ENCODE results near the gene FAXDC2. TPM values are rescaled to one million over a fixed set of nuclear protein-coding genes. Genes with fewer than 3 reads are reported as not detected.

Gene FAXDC2
- total RNA-seq, 1 donor from 2014 or later, result 3.6 TPM

DNA sequence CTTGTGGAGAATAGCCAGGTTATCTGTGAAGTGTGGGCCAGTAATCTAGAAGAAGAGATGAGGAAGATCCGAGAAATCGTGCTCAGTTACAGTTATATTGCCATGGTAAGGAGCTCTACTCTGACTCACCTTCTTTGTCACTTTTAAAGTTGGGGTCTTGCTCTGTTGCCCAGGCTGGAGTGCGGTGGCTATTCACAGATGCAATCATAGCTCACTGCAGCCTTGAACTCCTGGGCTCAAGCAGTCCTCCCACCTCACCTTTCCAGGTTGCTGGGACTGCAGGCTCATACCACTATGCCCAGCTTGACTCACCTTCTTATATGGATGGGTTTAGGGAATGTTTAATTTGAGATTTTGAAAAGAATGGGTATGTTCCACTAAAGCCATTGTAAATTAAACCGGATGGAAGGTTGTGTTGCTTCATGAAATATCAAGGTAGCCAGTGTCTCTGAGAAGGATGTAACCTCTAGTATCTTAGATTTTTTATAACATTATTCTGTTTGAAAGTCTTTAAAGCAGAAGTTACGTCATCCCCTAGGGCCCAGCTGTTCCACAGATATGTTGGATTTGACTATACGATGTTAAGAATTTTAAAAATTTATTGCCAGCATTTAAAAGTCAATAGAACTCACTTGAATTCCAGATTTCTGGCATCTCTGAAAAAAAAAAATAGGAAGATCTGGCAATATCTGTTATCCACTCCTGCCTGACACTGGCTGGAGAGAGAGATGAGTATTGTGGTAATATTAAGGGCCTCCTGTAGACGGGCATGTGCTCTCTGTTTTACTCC is 13.1 kb upstream of the FAXDC2 start:
- peaks cover 79% of the 10 kb centered on the region for H4K20me1 ChIP-seq (ENCODE audit: insufficient read depth, low read length)
- no peak overlapping the region for H3K4me3 Mint-ChIP-seq (ENCODE audit: unreplicated experiment)
- FAIRE-seq (no peak), DNase-seq (ENCODE audit: low read depth) (no peak)
- H3K4me3 ChIP-seq (ENCODE audit: insufficient read depth, low read depth, low read length), result no peak overlapping the region
- no peak overlapping the region for H3K4me2 ChIP-seq (ENCODE audit: low read length)
- no peaks in the 10 kb centered on the region for H3K27me3 ChIP-seq (ENCODE audit: insufficient read depth, low read length)
- H3K4me1 Mint-ChIP-seq (ENCODE audit: low read depth, unreplicated experiment), result peaks cover 20% of the 10 kb centered on the region
- H3K27ac ChIP-seq (ENCODE audit: low read depth, low read length), result no peak overlapping the region
- peaks cover 77% of the 10 kb centered on the region for H3K79me2 ChIP-seq (ENCODE audit: insufficient read depth, low read length)
- peaks cover 12% of the 10 kb centered on the region for H3K36me3 ChIP-seq (ENCODE audit: insufficient read depth, low read length)
- no peaks in the 10 kb centered on the region for H3K9me3 ChIP-seq (ENCODE audit: insufficient read depth, low read depth, low read length)
- TF ChIP-seq EZH2 (IDR thresholded peaks at IDR 0.05; ENCODE audit: insufficient read depth, low read length), result no peak
- TF ChIP-seq, protein P1, sequence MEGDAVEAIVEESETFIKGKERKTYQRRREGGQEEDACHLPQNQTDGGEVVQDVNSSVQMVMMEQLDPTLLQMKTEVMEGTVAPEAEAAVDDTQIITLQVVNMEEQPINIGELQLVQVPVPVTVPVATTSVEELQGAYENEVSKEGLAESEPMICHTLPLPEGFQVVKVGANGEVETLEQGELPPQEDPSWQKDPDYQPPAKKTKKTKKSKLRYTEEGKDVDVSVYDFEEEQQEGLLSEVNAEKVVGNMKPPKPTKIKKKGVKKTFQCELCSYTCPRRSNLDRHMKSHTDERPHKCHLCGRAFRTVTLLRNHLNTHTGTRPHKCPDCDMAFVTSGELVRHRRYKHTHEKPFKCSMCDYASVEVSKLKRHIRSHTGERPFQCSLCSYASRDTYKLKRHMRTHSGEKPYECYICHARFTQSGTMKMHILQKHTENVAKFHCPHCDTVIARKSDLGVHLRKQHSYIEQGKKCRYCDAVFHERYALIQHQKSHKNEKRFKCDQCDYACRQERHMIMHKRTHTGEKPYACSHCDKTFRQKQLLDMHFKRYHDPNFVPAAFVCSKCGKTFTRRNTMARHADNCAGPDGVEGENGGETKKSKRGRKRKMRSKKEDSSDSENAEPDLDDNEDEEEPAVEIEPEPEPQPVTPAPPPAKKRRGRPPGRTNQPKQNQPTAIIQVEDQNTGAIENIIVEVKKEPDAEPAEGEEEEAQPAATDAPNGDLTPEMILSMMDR (IDR thresholded peaks at IDR 0.05; ENCODE audit: insufficient read depth, low read depth, low read length), result no peak
- peaks cover 11% of the 10 kb centered on the region for H3K36me3 Mint-ChIP-seq (ENCODE audit: low read depth, unreplicated experiment)
- no peaks in the 10 kb centered on the region for H3K9me3 Mint-ChIP-seq (ENCODE audit: unreplicated experiment)
- H3K9ac ChIP-seq (ENCODE audit: low read length), result no peak overlapping the region
- H3K4me1 ChIP-seq (ENCODE audit: insufficient read depth, low read length), result peaks cover 14% of the 10 kb centered on the region
- no peak overlapping the region for H2AFZ ChIP-seq (ENCODE audit: low read depth, low read length)
- no peaks in the 10 kb centered on the region for H3K27me3 Mint-ChIP-seq (ENCODE audit: low read depth, unreplicated experiment)
- no peak overlapping the region for H3K27ac Mint-ChIP-seq (ENCODE audit: unreplicated experiment)

DNA sequence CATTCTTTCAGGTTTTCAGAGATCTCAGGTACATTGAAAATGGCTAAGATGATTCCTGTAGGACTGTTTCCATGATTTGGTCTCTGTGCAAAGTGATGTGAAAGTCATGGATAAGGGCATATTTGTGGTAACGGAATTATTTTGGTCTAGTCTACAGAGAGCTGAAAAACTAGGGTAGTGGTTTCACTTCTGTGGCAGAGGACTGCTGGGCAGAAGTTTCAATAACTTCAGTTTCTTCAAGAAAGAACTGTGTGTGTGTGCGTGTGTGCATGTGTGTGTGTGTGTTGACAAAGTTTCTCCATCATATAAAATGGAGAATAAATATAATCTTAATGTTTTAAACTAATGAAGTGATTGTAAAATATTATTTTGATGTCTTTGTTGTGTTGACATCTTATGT is 12.4 kb upstream of the FAXDC2 start:
- Histone ChIP-seq H3K9ac (ENCODE audit: low read length) (no peak overlapping the region), H3K36me3 (ENCODE audit: insufficient read depth, low read length) (peaks cover 12% of the 10 kb centered on the region), H3K4me1 (ENCODE audit: insufficient read depth, low read length) (peaks cover 14% of the 10 kb centered on the region), H3K4me2 (ENCODE audit: low read length) (no peak overlapping the region), H2AFZ (ENCODE audit: low read depth, low read length) (no peak overlapping the region), H3K27ac (ENCODE audit: low read depth, low read length) (no peak overlapping the region), H3K79me2 (ENCODE audit: insufficient read depth, low read length) (peaks cover 78% of the 10 kb centered on the region), H3K4me3 (ENCODE audit: insufficient read depth, low read depth, low read length) (no peak overlapping the region), H4K20me1 (ENCODE audit: insufficient read depth, low read length) (peaks cover 76% of the 10 kb centered on the region), H3K27me3 (ENCODE audit: insufficient read depth, low read length) (no peaks in the 10 kb centered on the region), H3K9me3 (ENCODE audit: insufficient read depth, low read depth, low read length) (no peaks in the 10 kb centered on the region)
- H3K4me3 Mint-ChIP-seq (ENCODE audit: unreplicated experiment), result peak overlapping the region; percentile 6
- H3K36me3 Mint-ChIP-seq (ENCODE audit: low read depth, unreplicated experiment), result peaks cover 11% of the 10 kb centered on the region
- no peaks in the 10 kb centered on the region for H3K9me3 Mint-ChIP-seq (ENCODE audit: unreplicated experiment)
- no peak overlapping the region for H3K27ac Mint-ChIP-seq (ENCODE audit: unreplicated experiment)
- FAIRE-seq (no peak), DNase-seq (ENCODE audit: low read depth) (peak; percentile 57)
- peaks cover 20% of the 10 kb centered on the region for H3K4me1 Mint-ChIP-seq (ENCODE audit: low read depth, unreplicated experiment)
- TF ChIP-seq EZH2 (IDR thresholded peaks at IDR 0.05; ENCODE audit: insufficient read depth, low read length), result no peak
- TF ChIP-seq, protein P1 (IDR thresholded peaks at IDR 0.05; ENCODE audit: insufficient read depth, low read depth, low read length), result no peak
- no peaks in the 10 kb centered on the region for H3K27me3 Mint-ChIP-seq (ENCODE audit: low read depth, unreplicated experiment)

DNA sequence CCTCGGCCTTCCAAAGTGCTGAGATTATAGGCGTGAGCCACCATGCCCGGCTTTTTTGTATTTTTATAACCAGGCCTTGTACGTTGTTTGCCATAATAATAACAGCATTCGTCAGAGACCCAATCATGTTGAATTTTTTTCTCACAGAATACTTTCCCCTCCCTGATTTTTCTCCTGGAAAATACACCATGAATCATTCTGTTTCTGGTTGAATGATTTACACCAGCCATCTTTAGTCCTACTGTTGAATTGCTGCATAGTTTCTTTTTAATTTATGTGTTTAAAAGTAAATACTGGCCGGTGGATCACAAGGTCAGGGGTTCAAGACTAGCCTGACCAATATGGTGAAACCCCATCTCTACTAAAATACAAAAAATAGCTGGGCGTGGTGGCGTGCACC is 11.5 kb upstream of the FAXDC2 start:
- Histone ChIP-seq H3K27ac (ENCODE audit: low read depth, low read length) (no peak overlapping the region), H2AFZ (ENCODE audit: low read depth, low read length) (no peak overlapping the region), H3K4me3 (ENCODE audit: insufficient read depth, low read depth, low read length) (no peak overlapping the region), H3K27me3 (ENCODE audit: insufficient read depth, low read length) (no peaks in the 10 kb centered on the region), H3K9ac (ENCODE audit: low read length) (no peak overlapping the region), H4K20me1 (ENCODE audit: insufficient read depth, low read length) (peaks cover 74% of the 10 kb centered on the region), H3K4me2 (ENCODE audit: low read length) (no peak overlapping the region), H3K9me3 (ENCODE audit: insufficient read depth, low read depth, low read length) (no peaks in the 10 kb centered on the region), H3K4me1 (ENCODE audit: insufficient read depth, low read length) (peaks cover 17% of the 10 kb centered on the region), H3K36me3 (ENCODE audit: insufficient read depth, low read length) (peaks cover 12% of the 10 kb centered on the region), H3K79me2 (ENCODE audit: insufficient read depth, low read length) (peaks cover 78% of the 10 kb centered on the region)
- no peak for FAIRE-seq
- TF ChIP-seq EZH2 (IDR thresholded peaks at IDR 0.05; ENCODE audit: insufficient read depth, low read length), result no peak
- TF ChIP-seq, protein P1 (IDR thresholded peaks at IDR 0.05; ENCODE audit: insufficient read depth, low read depth, low read length), result no peak
- no peaks in the 10 kb centered on the region for H3K27me3 Mint-ChIP-seq (ENCODE audit: low read depth, unreplicated experiment)
- H3K36me3 Mint-ChIP-seq (ENCODE audit: low read depth, unreplicated experiment), result peaks cover 9% of the 10 kb centered on the region
- H3K9me3 Mint-ChIP-seq (ENCODE audit: unreplicated experiment), result no peaks in the 10 kb centered on the region
- no peak overlapping the region for H3K27ac Mint-ChIP-seq (ENCODE audit: unreplicated experiment)
- DNase-seq (ENCODE audit: low read depth), result no peak
- H3K4me1 Mint-ChIP-seq (ENCODE audit: low read depth, unreplicated experiment), result peaks cover 20% of the 10 kb centered on the region
- no peak overlapping the region for H3K4me3 Mint-ChIP-seq (ENCODE audit: unreplicated experiment)
